T-helper 22 cell (primary cell): ENCODE measurements around the gene CENPO.

Source experiments
- DNase-seq: peaks from one replicate; pipeline ENCODE4 v3.0.0-alpha.2; 2020; ENCODE audit warnings: low read depth

Gene CENPO

DNA sequence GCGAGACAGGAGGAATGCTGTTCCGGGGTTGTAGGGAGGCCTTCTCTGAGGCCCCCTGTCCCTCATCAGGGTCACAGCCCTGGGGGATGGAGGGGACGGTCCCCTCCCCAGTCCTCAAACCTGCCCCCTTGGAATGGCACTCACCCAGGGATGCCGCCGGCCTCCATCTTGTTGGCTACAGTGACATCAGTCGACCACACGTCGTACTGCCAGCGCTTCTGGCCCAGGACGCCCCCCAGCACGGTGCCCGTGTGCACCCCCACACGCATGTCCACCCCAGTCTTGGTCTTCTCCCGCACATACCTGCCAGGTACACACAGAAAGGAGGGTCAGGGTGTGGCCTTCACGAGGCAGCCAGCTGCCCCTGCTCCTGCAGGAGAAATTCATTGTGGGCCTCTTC lies 46.5 kb downstream of the CENPO start:
- no peak for DNase-seq

DNA sequence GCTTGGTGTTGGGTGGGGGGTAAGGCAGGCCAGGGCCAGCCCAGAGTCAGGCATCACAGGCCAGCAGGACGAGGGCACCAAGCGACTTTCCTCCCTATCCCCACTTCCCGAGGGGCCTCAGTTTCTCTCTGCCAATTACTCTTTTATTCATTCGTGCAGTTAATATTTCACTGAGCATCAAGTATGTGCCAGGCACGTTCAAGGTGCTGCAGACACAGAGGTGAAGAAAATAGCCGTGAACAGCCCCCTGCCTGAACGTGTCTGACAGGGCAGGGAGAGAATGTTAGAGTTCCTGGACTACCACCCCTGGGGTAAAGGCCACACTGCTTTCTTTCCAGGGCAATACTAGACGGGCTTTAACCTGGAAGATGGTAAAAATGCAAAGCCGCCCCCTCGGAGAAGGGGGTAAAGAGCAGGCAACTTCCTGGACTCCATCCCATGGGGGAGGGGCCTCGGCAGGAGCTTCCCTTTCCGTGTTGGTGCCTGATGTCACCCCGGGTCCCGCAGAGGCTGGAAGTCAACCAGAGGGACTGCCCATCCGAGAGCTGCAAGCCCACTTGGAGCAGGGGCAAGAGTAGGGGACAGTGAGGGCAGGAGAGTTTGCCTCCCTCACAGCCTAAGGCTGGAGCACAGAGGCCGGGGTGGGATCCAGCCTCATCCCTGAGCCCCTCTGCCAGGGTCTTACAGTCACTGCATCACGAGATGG lies 47.1 kb downstream of the CENPO start:
- DNase-seq, result no peak

GRCh38 chr2:24840962-24841945 lies 48.0 kb downstream of the CENPO start:
- DNase-seq, result no peak

DNA sequence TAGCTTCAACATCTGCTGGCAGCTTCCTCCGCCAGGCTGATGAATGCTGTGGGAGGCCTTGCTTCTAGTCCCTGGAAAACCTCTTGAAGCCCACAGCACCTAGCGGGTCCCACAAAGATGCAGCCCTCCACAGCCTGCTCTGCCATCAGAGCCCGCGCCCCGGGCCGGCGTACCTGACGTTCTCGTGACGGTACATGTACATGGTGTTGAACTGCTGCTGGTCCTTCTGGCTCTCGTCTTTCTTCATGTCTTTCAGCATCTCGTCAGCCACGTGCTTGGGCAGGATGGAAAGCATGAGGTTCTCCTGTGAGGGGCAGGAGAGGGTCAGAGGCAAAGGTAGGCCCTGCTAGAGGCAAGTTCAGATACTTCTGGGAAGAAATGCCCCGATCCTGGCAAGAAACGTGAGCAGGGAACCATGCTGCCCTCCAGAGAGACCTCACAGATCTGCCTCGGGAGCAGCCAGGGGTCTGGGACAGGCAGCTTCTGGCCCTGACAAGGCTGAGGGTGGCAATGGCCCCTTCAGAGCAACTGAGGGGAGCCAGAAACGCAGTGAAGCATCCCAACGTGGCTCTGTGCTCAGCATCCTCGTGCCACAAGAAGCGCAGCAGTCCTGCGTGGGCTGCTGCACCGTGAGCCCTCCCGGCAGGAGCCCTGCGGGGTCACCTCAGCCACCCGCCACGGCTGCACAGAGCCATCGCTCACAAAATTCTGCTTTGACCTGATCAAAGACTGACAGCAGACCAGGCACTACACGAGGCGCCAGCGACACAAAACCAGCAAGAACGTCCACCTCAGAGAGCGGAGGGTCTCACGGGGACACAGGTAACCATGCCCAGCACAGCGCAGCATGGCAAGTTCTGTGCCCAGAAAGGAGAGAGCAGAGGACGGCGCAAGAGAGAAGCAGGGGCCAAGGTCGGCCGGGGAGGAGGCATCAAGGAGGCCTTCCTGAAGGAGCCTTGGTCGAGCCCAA lies 49.1 kb downstream of the CENPO start:
- DNase-seq, result no peak

DNA sequence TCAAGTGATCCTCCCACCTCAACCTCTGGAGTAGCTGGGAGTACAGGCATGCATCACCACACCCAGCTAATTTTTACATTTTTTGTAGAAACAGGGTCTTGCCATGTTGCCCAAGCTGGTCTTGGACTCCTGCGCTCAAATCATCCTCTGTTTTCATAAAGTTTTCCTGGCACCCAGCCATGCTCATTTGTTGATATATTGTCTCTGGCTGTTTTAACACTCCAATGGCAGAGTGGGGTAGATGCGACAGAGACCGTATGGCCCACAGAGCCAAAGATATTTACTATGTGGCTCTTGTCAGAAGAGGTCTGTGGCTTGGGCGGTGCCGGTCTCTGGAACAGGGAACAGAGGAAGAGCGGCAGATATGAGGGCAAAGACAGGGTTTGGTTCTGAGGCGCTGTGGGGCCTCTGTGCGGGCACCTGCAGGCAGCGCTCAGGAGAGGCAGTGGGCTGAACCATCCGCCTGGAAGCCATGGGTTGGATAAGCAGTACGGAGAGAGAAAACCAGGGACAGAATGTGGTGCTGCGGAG lies 50.2 kb downstream of the CENPO start:
- DNase-seq, result no peak

DNA sequence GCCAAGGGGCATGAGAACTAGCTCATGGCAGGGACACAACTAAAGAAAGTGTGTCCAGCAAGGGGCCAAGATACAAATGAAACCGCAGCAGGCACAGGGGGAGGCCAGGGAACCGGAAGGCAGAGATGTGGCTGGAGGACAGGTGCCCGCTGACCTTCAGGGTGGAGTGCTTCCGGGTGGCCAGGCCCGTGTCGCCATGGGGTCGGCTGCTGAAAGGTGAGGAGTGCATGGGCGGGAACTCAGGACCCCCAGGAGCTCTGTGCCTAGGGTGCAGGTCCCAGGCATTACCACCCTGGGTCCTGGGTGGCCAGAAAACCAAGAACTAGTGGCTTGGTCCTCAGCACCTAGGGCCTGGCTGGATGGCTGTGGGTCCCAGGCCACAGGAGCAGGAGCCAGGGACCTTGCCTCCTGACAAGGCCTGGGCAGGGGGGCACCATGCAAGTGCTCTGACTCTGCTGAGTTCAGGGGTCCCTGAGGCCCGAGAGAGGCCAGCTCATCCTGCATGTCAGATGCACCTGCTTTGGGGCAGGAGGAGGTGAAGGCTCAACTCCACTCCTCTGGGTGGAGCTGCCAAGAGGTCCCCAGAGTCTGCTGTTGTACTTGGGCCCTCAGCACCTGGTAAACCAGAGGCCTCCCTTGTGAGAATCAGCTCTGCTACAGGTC lies 50.9 kb downstream of the CENPO start:
- no peak for DNase-seq

DNA sequence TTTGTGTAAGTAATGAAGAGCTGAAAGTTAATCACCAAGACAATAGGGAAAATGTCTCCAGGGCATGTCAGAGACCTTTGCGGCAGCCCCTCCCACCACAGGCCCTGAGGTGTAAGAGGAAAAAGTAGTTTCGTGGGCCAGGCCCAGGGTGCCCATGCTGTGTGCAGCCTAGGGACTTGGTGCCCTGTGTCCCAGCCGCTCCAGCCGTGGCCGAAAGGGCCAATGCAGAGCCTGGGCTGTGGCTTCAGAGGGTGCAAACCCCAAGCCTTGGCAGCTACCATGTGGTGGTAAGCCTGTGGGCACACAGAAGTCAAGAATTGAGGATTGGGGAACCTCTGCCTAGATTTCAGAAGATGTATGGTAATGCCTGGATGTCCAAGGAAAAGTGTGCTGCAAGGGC lies 52.5 kb downstream of the CENPO start:
- no peak for DNase-seq

GRCh38 chr2:24850944-24851343 lies 57.7 kb downstream of the CENPO start:
- DNase-seq, result no peak

- DNase-seq, result no peak
Measured at GRCh38 chr2:24852026-24852425, 58.8 kb downstream of the CENPO start.

DNA sequence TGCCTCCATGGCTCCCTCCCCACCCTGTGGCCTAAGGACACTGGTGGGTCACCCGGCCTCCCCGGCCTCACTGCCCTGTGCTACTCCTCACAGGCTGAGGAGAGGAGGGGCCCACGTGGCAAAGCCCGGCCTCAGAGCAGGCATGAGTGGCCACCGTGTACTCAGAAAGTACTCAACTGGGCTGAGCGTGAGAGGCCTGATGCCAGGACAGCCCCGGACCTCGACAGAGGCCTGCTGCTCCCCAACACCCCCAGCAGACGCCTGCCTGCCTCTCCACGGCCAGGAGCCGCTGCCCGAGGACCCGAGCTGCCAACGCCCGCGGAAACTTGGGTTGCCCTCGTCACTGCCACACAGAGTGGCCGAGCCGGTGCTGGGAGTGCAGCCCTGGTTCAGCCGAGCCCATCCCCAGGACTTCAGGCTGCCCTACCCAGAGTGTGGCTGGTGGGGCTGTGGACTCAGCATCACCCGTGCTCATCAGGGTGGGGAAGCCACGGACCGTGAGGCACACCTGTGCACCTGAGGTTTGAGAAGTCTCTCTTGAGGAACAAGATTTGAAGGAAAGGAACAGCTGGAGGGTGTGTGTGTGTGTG lies 59.3 kb downstream of the CENPO start:
- DNase-seq, result no peak

GRCh38 chr2:24853046-24853445 lies 59.8 kb downstream of the CENPO start:
- DNase-seq, result no peak

DNA sequence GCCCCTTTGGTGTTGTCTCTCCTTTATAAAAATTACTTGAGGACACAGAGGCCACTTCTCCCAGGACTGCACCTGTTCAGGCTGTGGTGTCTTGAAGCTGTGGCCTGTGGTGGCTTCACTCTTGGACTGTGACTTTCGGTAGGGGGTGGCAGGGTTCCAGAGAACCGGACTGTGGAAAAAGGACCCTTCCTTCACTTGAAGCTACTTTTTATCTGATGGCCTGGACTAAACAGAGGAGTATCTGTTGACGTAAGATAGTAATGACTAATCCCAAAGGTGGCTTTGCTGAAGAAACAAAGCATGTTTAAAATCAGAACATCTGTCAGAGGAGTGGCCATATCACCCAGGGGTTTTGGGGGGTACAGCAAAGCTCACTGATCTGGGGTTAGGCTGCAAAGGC lies 60.8 kb downstream of the CENPO start:
- no peak for DNase-seq

- no peak for DNase-seq
Measured at GRCh38 chr2:24855022-24855622, 61.9 kb downstream of the CENPO start.

- no peak for DNase-seq
Measured at GRCh38 chr2:24855726-24856125, 62.5 kb downstream of the CENPO start.

- DNase-seq, result no peak
Measured at GRCh38 chr2:24856791-24857211, 63.6 kb downstream of the CENPO start.

GRCh38 chr2:24857746-24858145 lies 64.5 kb downstream of the CENPO start:
- no peak for DNase-seq

DNA sequence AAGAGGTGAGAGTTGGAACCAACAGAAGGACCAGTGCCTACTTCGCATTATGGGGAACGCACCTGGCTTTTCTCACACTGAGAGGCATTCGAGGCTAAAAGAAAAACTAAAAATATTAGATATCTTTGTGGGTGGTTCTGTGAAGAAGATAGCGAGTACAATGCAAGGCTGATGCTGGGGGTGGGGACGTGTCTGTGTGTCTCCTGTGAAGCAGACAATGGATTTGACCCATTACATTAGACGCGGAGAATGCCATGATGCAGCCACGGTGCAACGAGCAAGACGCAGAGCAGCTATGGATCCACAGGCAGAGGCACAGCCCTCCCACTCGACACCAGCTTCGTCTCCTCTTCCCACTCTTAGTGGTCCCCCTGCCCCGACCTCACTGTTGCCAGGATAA lies 65.8 kb downstream of the CENPO start:
- DNase-seq, result no peak

- no peak for DNase-seq
Measured at GRCh38 chr2:24859968-24860600, 66.9 kb downstream of the CENPO start.

DNA sequence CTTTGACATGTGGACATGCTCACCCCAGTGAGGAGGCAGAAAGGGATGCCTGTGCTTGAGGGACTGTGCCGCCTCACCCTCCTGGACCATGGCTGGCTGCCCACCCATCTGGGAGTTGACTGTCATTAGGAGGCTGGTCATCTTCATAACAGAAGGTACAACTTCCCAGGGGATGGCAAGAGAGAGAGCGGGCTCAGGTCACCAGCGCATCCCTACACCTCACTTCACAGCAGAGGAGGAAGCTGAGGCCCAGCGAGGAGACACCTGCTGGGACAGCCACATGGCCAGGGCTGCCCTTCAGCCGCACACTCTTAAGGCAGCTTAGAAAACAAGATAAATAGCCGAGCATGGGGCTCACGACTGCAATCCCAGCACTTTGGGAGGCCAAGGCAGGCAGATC lies 67.4 kb downstream of the CENPO start:
- no peak for DNase-seq

GRCh38 chr2:24861500-24861899 lies 68.3 kb downstream of the CENPO start:
- DNase-seq, result no peak
